ENCODE results near the gene RNF135. TPM values are rescaled to one million over a fixed set of nuclear protein-coding genes. Genes with fewer than 3 reads are reported as not detected.

Gene RNF135
- total RNA-seq, 2 donors from 2014 or later, result 14.8 to 20.7 TPM

DNA sequence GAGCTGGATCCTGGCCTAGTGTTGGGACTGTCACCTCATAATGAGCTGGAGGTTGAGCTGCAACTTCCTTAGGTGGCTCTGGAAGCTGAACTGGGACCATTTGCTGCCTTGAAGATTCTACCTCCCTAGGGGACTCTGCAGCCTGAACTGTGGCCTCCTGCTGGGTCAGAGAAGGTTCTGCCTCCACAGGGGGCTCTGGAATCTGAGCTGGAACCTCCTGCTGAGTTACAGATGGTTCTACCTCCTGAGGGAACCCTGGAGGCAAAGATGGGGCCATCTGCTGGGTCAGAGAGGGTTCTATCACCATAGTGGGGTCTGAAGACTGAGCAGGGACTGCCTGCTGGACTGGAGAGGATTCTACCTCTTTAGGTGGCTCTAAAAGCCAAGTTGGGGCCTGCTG lies 77.3 kb downstream of the RNF135 start:
- Mint-ChIP-seq H3K36me3 (ENCODE audit: low read depth) (no peaks in the 10 kb centered on the region), H3K4me3 (no peak overlapping the region), H3K27me3 (ENCODE audit: insufficient read depth) (no peaks in the 10 kb centered on the region), H3K9me3 (peaks cover 3% of the 10 kb centered on the region), H3K4me1 (no peaks in the 10 kb centered on the region), H3K27ac (no peak overlapping the region)
- Histone ChIP-seq H3K9me3 (ENCODE audit: control insufficient read depth, low read length) (no peaks in the 10 kb centered on the region), H3K36me3 (ENCODE audit: control insufficient read depth, insufficient read depth, low read length) (no peaks in the 10 kb centered on the region), H3K27me3 (ENCODE audit: control insufficient read depth, insufficient read depth, low read length, poor library complexity, severe bottlenecking) (no peaks in the 10 kb centered on the region), H3K27ac (ENCODE audit: low read depth, low read length) (no peak overlapping the region), H3K4me1 (ENCODE audit: control insufficient read depth, insufficient read depth, low read length) (no peaks in the 10 kb centered on the region), H3K4me3 (ENCODE audit: low read length) (no peak overlapping the region), H3K9ac (ENCODE audit: extremely low read depth, low read length, poor library complexity, severe bottlenecking) (no peak overlapping the region)
- DNase-seq, result peak; percentile 24
- TF ChIP-seq, protein P1, sequence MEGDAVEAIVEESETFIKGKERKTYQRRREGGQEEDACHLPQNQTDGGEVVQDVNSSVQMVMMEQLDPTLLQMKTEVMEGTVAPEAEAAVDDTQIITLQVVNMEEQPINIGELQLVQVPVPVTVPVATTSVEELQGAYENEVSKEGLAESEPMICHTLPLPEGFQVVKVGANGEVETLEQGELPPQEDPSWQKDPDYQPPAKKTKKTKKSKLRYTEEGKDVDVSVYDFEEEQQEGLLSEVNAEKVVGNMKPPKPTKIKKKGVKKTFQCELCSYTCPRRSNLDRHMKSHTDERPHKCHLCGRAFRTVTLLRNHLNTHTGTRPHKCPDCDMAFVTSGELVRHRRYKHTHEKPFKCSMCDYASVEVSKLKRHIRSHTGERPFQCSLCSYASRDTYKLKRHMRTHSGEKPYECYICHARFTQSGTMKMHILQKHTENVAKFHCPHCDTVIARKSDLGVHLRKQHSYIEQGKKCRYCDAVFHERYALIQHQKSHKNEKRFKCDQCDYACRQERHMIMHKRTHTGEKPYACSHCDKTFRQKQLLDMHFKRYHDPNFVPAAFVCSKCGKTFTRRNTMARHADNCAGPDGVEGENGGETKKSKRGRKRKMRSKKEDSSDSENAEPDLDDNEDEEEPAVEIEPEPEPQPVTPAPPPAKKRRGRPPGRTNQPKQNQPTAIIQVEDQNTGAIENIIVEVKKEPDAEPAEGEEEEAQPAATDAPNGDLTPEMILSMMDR (conservative IDR thresholded peaks at IDR 0.05), result no peak

DNA sequence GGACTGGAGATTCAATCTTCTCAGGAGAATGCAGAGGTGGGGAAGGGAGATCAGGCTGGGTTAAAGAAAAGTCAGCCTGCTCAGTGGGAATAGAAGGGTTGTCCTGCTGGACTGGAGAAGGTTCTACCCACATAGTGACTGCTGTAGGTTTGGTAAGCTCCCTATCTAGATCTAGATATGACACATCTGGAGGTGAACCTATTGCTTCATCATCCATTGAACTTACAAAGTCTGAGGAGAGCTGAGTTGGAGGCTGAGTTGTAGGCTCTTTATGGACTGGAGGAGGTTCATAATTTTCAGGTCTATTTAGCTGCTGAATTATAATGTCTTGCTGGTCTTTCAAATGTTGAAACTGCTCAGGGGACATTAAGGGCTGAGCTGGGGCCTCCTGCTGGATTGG lies 77.9 kb downstream of the RNF135 start:
- Mint-ChIP-seq H3K27ac (no peak overlapping the region), H3K4me3 (no peak overlapping the region), H3K27me3 (ENCODE audit: insufficient read depth) (no peaks in the 10 kb centered on the region), H3K9me3 (peaks cover 3% of the 10 kb centered on the region), H3K4me1 (no peaks in the 10 kb centered on the region), H3K36me3 (ENCODE audit: low read depth) (no peaks in the 10 kb centered on the region)
- no peaks in the 10 kb centered on the region for H3K36me3 ChIP-seq (ENCODE audit: control insufficient read depth, insufficient read depth, low read length)
- no peak overlapping the region for H3K27ac ChIP-seq (ENCODE audit: low read depth, low read length)
- no peaks in the 10 kb centered on the region for H3K27me3 ChIP-seq (ENCODE audit: control insufficient read depth, insufficient read depth, low read length, poor library complexity, severe bottlenecking)
- H3K4me3 ChIP-seq (ENCODE audit: low read length), result no peak overlapping the region
- no peak overlapping the region for H3K9ac ChIP-seq (ENCODE audit: extremely low read depth, low read length, poor library complexity, severe bottlenecking)
- TF ChIP-seq, protein P1 (conservative IDR thresholded peaks at IDR 0.05), result no peak
- DNase-seq, result no peak
- no peaks in the 10 kb centered on the region for H3K4me1 ChIP-seq (ENCODE audit: control insufficient read depth, insufficient read depth, low read length)
- no peaks in the 10 kb centered on the region for H3K9me3 ChIP-seq (ENCODE audit: control insufficient read depth, low read length)

Other genes starting within 250 kb of the RNF135 start
- 10 to 100 TPM; 26.1 to 31.2 TPM for gene CRLF3, start 146.3 kb upstream of the RNF135 start, total RNA-seq
- gene ATAD5, start 139.1 kb upstream of the RNF135 start, total RNA-seq, result 10 to 100 TPM; 20.3 to 29.7 TPM
- gene TEFM, start 64.8 kb upstream of the RNF135 start, total RNA-seq, result 10 to 100 TPM; 14.4 to 15.2 TPM
- gene ADAP2, start 49.1 kb upstream of the RNF135 start, total RNA-seq, result 1 to 10 TPM; 1.8 TPM
- gene NF1, start 123.9 kb downstream of the RNF135 start, total RNA-seq, result 10 to 100 TPM; 61.9 to 69.3 TPM

Data from endodermal cell (in vitro differentiated cells).